Measurements from ENCODE around the gene HIF1A.
A peak's percentile ranks its signal among the peaks of the same experiment; 100 is the strongest.
"Not testable (repeated sequence)": the region's sequence is repeated elsewhere in the genome, so short reads cannot be mapped to it uniquely, and the experiment has no call there.

Gene HIF1A

GRCh38 chr14:61673305-61673704 is 22.0 kb upstream of the HIF1A start:
- DNase-seq (ENCODE audit: low read depth) = no peak

- DNase-seq (ENCODE audit: low read depth) = no peak
Observed at GRCh38 chr14:61675291-61675690, 20.0 kb upstream of the HIF1A start.

- DNase-seq (ENCODE audit: low read depth) = no peak
Observed at GRCh38 chr14:61677479-61677878, 17.8 kb upstream of the HIF1A start.

- no peak for DNase-seq (ENCODE audit: low read depth)
Observed at GRCh38 chr14:61678975-61679374, 16.3 kb upstream of the HIF1A start.

- no peak for DNase-seq (ENCODE audit: low read depth)
Observed at GRCh38 chr14:61681413-61681812, 13.9 kb upstream of the HIF1A start.

GRCh38 chr14:61683108-61683507 is 12.2 kb upstream of the HIF1A start:
- DNase-seq (ENCODE audit: low read depth) = no peak

- no peak for DNase-seq (ENCODE audit: low read depth)
Observed at GRCh38 chr14:61690039-61690438, 5.3 kb upstream of the HIF1A start.

GRCh38 chr14:61690982-61691381 is 4.3 kb upstream of the HIF1A start:
- DNase-seq (ENCODE audit: low read depth) = no peak

GRCh38 chr14:61691495-61691894 is 3.8 kb upstream of the HIF1A start:
- DNase-seq (ENCODE audit: low read depth) = no peak

GRCh38 chr14:61694039-61694438 is 1.3 kb upstream of the HIF1A start:
- no peak for DNase-seq (ENCODE audit: low read depth)

GRCh38 chr14:61695695-61696527 is 598 bp downstream of the HIF1A start:
- DNase-seq (ENCODE audit: low read depth) = peak; percentile 41

- no peak for DNase-seq (ENCODE audit: low read depth)
Observed at GRCh38 chr14:61696753-61697318, 1.5 kb downstream of the HIF1A start.

- no peak for DNase-seq (ENCODE audit: low read depth)
Observed at GRCh38 chr14:61698206-61698980, 3.1 kb downstream of the HIF1A start.

- no peak for DNase-seq (ENCODE audit: low read depth)
Observed at GRCh38 chr14:61699027-61699426, 3.7 kb downstream of the HIF1A start.

- DNase-seq (ENCODE audit: low read depth) = no peak
Observed at GRCh38 chr14:61700104-61700886, 5.0 kb downstream of the HIF1A start.

- DNase-seq (ENCODE audit: low read depth) = no peak
Observed at GRCh38 chr14:61701946-61702345, 6.6 kb downstream of the HIF1A start.

GRCh38 chr14:61703342-61704129 is 8.2 kb downstream of the HIF1A start:
- no peak for DNase-seq (ENCODE audit: low read depth)

GRCh38 chr14:61704554-61704953 is 9.2 kb downstream of the HIF1A start:
- DNase-seq (ENCODE audit: low read depth) = no peak

GRCh38 chr14:61705017-61705416 is 9.7 kb downstream of the HIF1A start:
- DNase-seq (ENCODE audit: low read depth) = no peak

- DNase-seq (ENCODE audit: low read depth) = no peak
Observed at GRCh38 chr14:61706096-61706690, 10.9 kb downstream of the HIF1A start.

GRCh38 chr14:61707774-61708173 is 12.5 kb downstream of the HIF1A start:
- DNase-seq (ENCODE audit: low read depth) = not testable (repeated sequence)
